Bronchial epithelial cell (primary cell): ENCODE measurements around the gene DIAPH3. TPM values are rescaled to one million over a fixed set of nuclear protein-coding genes. Genes with fewer than 3 reads are reported as not detected.

Source experiments
- DNase-seq: peaks from one replicate; pipeline ENCODE4 v3.0.0-alpha.2; 2010; ENCODE audit warnings: low read depth
- FAIRE-seq: peaks from 2 replicates; lab custom pipeline; 2011; peaks lifted over from hg19 to GRCh38; lab: Jason Lieb, UNC
- H3K27me3 ChIP-seq: 2 replicates; pipeline ENCODE4 v1.5.1; 2011; ENCODE audit warnings: low read length; ENCODE audit not compliant: control insufficient read depth, insufficient read depth
- H3K36me3 ChIP-seq: 2 replicates; pipeline ENCODE4 v1.5.1; 2011; ENCODE audit warnings: low read length; ENCODE audit not compliant: control insufficient read depth, insufficient read depth
- H3K4me3 ChIP-seq: 2 replicates; pipeline ENCODE4 v1.5.1; 2011; ENCODE audit warnings: mild to moderate bottlenecking, low read depth, low read length, control low read depth
- total RNA-seq: library from RNA; depleted of rRNA; stranded (reverse); fragments of >200 nt; gene quantifications from 2 replicates; pipeline ENCODE4 v1.2.1, GENCODE V29; 2014
- TF ChIP-seq, protein P1 (sequence below): IDR thresholded peaks from 2 replicates; pipeline ENCODE4 v1.5.1; 2011; ENCODE audit warnings: mild to moderate bottlenecking, moderate library complexity, low read length, control low read depth, inconsistent platforms; ENCODE audit not compliant: insufficient read depth, severe bottlenecking

Gene DIAPH3
- total RNA-seq, 1 donor from 2014 or later = 0.26 TPM

DNA sequence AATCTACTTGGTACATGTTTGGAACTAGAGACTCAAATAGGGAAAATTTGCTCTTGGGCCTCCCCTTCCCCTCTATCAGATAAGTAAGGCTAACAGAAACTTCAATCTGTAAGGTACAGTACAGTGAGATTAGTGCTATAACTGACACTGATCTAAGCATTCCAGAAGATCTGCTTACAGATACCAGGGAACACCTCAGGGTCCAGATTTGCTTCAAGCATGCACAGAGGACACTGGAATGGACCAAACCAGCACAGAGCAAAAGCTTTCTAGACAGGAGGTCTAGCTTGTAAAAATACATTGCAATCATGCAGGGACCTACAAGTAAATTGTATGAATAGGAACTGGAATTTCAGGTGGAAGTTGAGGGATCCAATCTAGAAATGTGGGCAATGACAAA is 16.4 kb downstream of the DIAPH3 start:
- Histone ChIP-seq H3K36me3 (no peaks in the 10 kb centered on the region), H3K4me3 (no peak overlapping the region), H3K27me3 (no peaks in the 10 kb centered on the region)
- DNase-seq (no peak), FAIRE-seq (no peak)
- TF ChIP-seq, protein P1, sequence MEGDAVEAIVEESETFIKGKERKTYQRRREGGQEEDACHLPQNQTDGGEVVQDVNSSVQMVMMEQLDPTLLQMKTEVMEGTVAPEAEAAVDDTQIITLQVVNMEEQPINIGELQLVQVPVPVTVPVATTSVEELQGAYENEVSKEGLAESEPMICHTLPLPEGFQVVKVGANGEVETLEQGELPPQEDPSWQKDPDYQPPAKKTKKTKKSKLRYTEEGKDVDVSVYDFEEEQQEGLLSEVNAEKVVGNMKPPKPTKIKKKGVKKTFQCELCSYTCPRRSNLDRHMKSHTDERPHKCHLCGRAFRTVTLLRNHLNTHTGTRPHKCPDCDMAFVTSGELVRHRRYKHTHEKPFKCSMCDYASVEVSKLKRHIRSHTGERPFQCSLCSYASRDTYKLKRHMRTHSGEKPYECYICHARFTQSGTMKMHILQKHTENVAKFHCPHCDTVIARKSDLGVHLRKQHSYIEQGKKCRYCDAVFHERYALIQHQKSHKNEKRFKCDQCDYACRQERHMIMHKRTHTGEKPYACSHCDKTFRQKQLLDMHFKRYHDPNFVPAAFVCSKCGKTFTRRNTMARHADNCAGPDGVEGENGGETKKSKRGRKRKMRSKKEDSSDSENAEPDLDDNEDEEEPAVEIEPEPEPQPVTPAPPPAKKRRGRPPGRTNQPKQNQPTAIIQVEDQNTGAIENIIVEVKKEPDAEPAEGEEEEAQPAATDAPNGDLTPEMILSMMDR = no peak

DNA sequence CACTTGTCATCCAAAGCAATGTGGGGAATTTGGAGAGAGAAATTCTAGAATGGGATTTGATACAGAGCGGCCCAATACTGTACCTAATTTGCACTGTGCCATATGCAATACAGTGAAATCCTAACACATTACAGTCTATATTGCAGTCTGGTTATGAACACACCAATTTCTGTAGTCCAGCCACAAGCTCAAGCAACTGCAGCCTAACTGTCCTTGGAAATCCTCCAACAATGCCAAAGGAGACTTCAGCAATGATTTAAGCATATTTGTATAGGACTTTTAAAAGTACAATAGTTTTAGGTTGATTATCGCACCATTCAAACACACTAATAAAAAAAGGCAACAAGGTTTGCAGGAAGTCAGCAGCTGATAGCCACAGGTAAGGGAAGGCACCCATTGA is 17.3 kb downstream of the DIAPH3 start:
- FAIRE-seq (no peak), DNase-seq (no peak)
- H3K4me3 ChIP-seq = no peak overlapping the region
- TF ChIP-seq, protein P1 = no peak
- H3K36me3 ChIP-seq = no peaks in the 10 kb centered on the region
- H3K27me3 ChIP-seq = no peaks in the 10 kb centered on the region

DNA sequence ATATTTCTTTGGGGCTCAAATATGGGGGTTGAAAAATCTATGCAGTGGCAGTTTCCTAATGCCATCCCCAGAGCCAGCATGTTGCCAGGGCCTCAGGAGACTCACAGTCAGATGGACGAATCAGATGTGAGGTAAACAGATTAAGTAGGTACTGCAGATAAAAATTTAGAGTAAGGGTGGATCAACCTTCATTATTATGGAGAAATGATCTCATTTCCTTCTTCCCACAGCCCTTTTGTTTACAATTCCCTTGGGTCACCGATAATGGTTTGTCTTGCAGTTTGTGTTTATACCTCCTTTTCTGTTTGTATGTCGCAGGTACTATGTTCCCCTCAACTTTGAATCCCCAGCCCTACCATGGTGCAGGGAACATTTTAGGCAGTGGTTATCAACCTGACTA is 20.0 kb downstream of the DIAPH3 start:
- DNase-seq (peak; percentile 48), FAIRE-seq (no peak)
- no peaks in the 10 kb centered on the region for H3K36me3 ChIP-seq
- H3K27me3 ChIP-seq = no peaks in the 10 kb centered on the region
- no peak overlapping the region for H3K4me3 ChIP-seq
- TF ChIP-seq, protein P1 = no peak

DNA sequence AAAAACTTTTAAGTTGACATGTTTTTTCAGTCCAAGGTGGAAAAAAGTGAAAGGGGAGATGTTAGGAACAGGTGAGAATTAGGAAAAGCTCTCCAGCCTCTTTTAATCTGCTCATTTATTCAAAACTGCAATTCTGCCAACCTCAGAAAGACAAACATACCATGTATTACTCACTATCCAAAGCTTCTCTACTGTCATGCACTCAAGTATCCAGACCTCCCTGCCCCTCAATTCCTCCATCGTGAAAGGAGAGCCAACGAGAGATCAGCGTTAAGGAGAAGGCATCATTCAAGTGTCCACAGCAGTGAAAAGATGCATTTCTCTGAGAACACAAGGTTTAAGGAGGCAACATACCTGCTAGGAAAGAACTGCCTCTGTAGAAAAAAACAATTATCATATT is 24.5 kb downstream of the DIAPH3 start:
- no peak overlapping the region for H3K4me3 ChIP-seq
- no peaks in the 10 kb centered on the region for H3K27me3 ChIP-seq
- TF ChIP-seq, protein P1 = no peak
- H3K36me3 ChIP-seq = no peaks in the 10 kb centered on the region
- FAIRE-seq (no peak), DNase-seq (peak; percentile 43)

DNA sequence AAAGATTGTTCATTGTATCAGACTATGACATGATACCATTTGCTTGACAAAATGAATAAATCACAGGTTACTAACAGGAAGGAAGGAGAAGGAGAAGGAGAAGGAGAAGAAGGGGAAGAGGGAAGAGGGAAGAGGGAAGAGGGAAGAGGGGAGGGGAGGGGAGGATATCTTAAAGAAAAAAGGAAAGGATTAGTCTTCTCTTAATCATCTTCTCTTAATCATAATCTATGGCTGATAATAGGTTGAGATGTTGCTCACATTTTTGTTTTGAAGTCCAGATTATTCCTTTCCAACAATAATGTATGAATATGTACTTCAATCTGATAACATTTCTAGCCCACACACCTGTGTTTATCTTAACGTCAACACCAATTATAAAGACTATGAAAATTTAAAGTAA is 25.1 kb downstream of the DIAPH3 start:
- no peak for DNase-seq
- no peaks in the 10 kb centered on the region for H3K27me3 ChIP-seq
- FAIRE-seq = no peak
- TF ChIP-seq, protein P1 = no peak
- no peak overlapping the region for H3K4me3 ChIP-seq
- no peaks in the 10 kb centered on the region for H3K36me3 ChIP-seq

DNA sequence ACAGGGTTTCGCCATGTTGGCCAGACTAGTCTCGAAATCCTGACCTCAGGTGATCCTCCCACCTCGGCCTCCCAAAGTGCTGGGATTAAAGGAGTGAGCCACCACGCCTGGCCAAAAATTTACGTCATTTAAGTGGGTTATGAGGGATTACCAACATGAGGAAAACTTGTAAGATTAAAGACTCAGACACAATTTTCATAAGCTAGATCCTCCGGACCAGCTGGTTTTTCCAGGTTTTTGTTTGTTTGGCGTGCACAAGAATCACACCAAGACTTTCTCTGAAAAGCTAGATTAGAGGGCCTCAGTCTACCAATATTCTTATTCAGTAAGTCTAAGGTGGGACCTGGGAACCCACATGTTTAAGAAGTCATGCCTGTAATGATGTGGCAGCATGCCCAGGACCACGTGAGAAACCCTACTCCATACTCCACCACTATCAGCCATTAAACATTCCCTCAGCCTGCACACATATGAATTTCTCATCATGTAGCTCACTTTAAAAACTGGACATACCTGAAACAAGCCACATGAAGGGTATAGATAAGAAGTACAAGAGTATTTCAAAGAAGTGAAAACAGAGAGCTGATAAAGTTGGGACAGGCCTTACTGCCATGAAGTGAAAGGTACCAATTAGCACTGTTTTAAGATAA is 25.7 kb downstream of the DIAPH3 start:
- TF ChIP-seq, protein P1 = no peak
- Histone ChIP-seq H3K27me3 (no peaks in the 10 kb centered on the region), H3K4me3 (no peak overlapping the region), H3K36me3 (no peaks in the 10 kb centered on the region)
- DNase-seq (no peak), FAIRE-seq (no peak)
